ENCODE measurements around the gene MRPS34. TPM values are rescaled to one million over a fixed set of nuclear protein-coding genes. Genes with fewer than 3 reads are reported as not detected.
A peak's percentile ranks its signal among the peaks of the same experiment; 100 is the strongest.

MRPS34 gene
- total and polyA plus RNA-seq, 4 donors = 42.4 to 100 (median 58.7) TPM

DNA sequence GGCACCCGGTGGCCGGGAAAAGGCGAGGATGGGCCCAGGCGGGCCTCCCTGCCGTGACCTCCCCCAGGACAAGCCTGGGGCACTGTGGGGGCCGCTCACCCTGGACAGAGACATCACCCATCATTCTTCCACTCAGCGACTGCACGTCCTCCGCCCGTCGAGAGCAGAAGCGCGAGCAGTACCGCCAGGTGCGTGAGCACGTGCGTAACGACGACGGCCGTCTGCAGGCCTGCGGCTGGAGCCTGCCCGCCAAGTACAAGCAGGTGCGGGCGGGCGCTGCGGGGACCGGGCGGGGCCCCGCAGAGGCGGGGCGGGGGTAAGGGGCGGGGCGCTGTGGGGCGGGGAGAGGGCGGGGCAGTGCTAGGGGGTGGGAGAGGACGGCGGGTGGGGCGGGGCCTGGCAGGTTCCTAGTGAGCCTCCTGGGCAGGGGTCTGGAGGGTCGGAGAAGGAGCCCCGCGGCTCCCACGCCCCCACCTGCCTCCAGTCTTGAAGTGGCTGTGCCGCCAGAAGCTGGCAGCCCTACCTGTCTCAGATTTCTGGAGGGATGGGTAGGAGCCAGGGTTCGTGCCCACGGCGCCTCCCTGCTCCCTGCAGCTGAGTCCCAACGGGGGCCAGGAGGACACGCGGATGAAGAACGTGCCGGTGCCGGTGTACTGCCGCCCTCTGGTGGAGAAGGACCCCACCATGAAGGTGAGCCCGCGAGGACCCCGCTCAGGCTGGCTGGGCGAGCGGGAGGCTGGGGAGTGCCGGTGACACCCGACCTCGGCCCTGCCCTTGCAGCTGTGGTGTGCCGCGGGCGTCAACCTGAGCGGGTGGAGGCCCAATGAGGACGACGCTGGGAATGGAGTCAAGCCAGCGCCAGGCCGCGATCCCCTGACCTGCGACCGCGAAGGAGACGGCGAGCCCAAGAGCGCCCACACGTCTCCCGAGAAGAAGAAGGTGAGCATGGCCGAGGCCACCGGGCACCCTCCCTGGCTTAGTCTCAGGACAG, 9.1 kb downstream of the MRPS34 start:
- H3K27me3 ChIP-seq (ENCODE audit: control insufficient read depth in 4 of 4, insufficient read depth in 4 of 4, low read length in 3 of 4) = no peaks in the 10 kb centered on the region
- DNase-seq (ENCODE audit: low spot score) = no peak
- H3K27ac ChIP-seq (ENCODE audit: low read depth in 1 of 2, low read length in 2 of 2) = no peak overlapping the region
- no peak overlapping the region for H3K4me3 ChIP-seq (ENCODE audit: low read depth in 1 of 3, low read length in 3 of 3)
- no peaks in the 10 kb centered on the region for H3K9me3 ChIP-seq (ENCODE audit: control insufficient read depth in 4 of 4, low read length in 3 of 4)
- peaks cover 7 to 66% (median 18%) of the 10 kb centered on the region in 4 donors for H3K36me3 ChIP-seq (ENCODE audit: control insufficient read depth in 4 of 4, insufficient read depth in 3 of 4, low read depth in 1 of 4, low read length in 3 of 4)
- TF ChIP-seq, protein P1, sequence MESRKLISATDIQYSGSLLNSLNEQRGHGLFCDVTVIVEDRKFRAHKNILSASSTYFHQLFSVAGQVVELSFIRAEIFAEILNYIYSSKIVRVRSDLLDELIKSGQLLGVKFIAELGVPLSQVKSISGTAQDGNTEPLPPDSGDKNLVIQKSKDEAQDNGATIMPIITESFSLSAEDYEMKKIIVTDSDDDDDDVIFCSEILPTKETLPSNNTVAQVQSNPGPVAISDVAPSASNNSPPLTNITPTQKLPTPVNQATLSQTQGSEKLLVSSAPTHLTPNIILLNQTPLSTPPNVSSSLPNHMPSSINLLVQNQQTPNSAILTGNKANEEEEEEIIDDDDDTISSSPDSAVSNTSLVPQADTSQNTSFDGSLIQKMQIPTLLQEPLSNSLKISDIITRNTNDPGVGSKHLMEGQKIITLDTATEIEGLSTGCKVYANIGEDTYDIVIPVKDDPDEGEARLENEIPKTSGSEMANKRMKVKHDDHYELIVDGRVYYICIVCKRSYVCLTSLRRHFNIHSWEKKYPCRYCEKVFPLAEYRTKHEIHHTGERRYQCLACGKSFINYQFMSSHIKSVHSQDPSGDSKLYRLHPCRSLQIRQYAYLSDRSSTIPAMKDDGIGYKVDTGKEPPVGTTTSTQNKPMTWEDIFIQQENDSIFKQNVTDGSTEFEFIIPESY (IDR thresholded peaks at IDR 0.05) = no peak
- TF ChIP-seq FOXA2 (IDR thresholded peaks at IDR 0.05) (no peak), EGR1 (IDR thresholded peaks at IDR 0.05; ENCODE audit: low read depth in 2 of 2) (no peak), FOXA1 (IDR thresholded peaks at IDR 0.05) (no peak)
- no peak overlapping the region for H3K9ac ChIP-seq (ENCODE audit: low read depth in 1 of 2, low read length in 2 of 2)
- WGBS = 90% methylated on average over 81 of the region's 81 CpGs
- no peaks in the 10 kb centered on the region for H3K4me1 ChIP-seq (ENCODE audit: control insufficient read depth in 4 of 4, insufficient read depth in 4 of 4, low read length in 3 of 4)

DNA sequence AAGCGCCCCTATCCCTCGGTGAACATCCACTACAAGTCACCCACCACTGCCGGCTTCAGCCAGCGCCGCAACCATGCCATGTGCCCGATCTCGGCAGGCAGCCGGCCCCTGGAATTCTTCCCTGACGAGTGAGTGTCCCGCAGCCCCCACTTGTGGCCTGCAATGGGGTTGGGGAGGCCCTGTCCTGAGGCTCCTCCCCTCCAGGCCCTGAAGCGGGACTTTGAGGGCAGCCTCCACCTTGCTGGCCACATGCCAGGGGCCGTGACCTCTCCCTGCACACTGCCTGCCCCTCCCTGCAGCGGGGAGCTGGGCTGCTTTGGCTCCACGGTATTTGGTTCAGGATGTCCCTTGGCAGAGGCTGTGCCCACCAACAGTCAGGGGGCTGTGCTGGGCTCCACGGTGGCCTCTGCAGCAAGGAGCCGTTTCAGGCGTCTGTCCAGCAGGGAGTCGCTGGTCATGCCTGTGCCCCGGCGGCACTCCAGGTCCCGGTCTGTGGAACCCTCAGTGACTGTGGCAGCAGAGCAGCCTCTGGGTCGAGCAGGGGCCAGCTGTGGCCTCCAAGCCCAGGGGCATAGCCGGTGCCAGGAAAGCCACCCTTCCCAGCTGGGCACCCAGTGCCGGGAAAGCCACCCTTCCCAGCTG, 9.9 kb downstream of the MRPS34 start:
- no peaks in the 10 kb centered on the region for H3K9me3 ChIP-seq (ENCODE audit: control insufficient read depth in 4 of 4, low read length in 3 of 4)
- DNase-seq (ENCODE audit: low spot score) = peak; percentile 59
- H3K27ac ChIP-seq (ENCODE audit: low read depth in 1 of 2, low read length in 2 of 2) = no peak overlapping the region
- no peaks in the 10 kb centered on the region for H3K4me1 ChIP-seq (ENCODE audit: control insufficient read depth in 4 of 4, insufficient read depth in 4 of 4, low read length in 3 of 4)
- H3K4me3 ChIP-seq (ENCODE audit: low read depth in 1 of 3, low read length in 3 of 3) = no peak overlapping the region
- WGBS = 87% methylated on average over 24 of the region's 24 CpGs
- TF ChIP-seq, protein P2, sequence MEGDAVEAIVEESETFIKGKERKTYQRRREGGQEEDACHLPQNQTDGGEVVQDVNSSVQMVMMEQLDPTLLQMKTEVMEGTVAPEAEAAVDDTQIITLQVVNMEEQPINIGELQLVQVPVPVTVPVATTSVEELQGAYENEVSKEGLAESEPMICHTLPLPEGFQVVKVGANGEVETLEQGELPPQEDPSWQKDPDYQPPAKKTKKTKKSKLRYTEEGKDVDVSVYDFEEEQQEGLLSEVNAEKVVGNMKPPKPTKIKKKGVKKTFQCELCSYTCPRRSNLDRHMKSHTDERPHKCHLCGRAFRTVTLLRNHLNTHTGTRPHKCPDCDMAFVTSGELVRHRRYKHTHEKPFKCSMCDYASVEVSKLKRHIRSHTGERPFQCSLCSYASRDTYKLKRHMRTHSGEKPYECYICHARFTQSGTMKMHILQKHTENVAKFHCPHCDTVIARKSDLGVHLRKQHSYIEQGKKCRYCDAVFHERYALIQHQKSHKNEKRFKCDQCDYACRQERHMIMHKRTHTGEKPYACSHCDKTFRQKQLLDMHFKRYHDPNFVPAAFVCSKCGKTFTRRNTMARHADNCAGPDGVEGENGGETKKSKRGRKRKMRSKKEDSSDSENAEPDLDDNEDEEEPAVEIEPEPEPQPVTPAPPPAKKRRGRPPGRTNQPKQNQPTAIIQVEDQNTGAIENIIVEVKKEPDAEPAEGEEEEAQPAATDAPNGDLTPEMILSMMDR (IDR thresholded peaks at IDR 0.05; ENCODE audit: low read depth, low read length, missing input control) = no peak
- TF ChIP-seq RXRA (IDR thresholded peaks at IDR 0.05) = no peak
- TF ChIP-seq FOXA2 (IDR thresholded peaks at IDR 0.05) = no peak
- TF ChIP-seq SP1 (IDR thresholded peaks at IDR 0.05) = no peak
- TF ChIP-seq EGR1 (IDR thresholded peaks at IDR 0.05; ENCODE audit: low read depth in 2 of 2) = no peak
- TF ChIP-seq TAF1 (conservative IDR thresholded peaks at IDR 0.05) = no peak
- no peak for TF ChIP-seq NR2F2 (IDR thresholded peaks at IDR 0.05)
- no peak for TF ChIP-seq GABPA (IDR thresholded peaks at IDR 0.05 in 1 of 2, conservative IDR thresholded peaks at IDR 0.05 in 1 of 2)
- no peak for TF ChIP-seq YY1 (IDR thresholded peaks at IDR 0.05)
- TF ChIP-seq, protein P1 (IDR thresholded peaks at IDR 0.05) = no peak
- no peak for TF ChIP-seq JUND (IDR thresholded peaks at IDR 0.05)
- H3K27me3 ChIP-seq (ENCODE audit: control insufficient read depth in 4 of 4, insufficient read depth in 4 of 4, low read length in 3 of 4) = no peaks in the 10 kb centered on the region
- H3K36me3 ChIP-seq (ENCODE audit: control insufficient read depth in 4 of 4, insufficient read depth in 3 of 4, low read depth in 1 of 4, low read length in 3 of 4) = peaks cover 7 to 62% (median 18%) of the 10 kb centered on the region in 4 donors
- H3K9ac ChIP-seq (ENCODE audit: low read depth in 1 of 2, low read length in 2 of 2) = no peak overlapping the region

Measured in liver (tissue), 9 donors.